H7 (cell line): ENCODE measurements around the gene THRAP3. TPM values are rescaled to one million over a fixed set of nuclear protein-coding genes. Genes with fewer than 3 reads are reported as not detected.

Source experiments
- DNase-seq: peaks from one replicate; pipeline ENCODE4 v3.0.0; 2012
- H3K27me3 ChIP-seq: 2 replicates; pipeline ENCODE4 v1.6.0; 2011; ENCODE audit warnings: mild to moderate bottlenecking, low read length; ENCODE audit not compliant: control insufficient read depth, insufficient read depth
- H3K36me3 ChIP-seq: replicated peaks from 2 replicates; pipeline ENCODE4 v1.5.1; 2011; ENCODE audit warnings: low read length; ENCODE audit not compliant: control insufficient read depth, insufficient read depth
- H3K4me3 ChIP-seq: 2 replicates; pipeline ENCODE4 v1.5.1; 2011; ENCODE audit warnings: low read depth, mild to moderate bottlenecking, control low read depth, low read length, moderate library complexity; ENCODE audit not compliant: insufficient read depth
- total RNA-seq: library from RNA; depleted of rRNA; stranded (reverse); fragments of >200 nt; shearing (Covaris generic); gene quantifications from 2 replicates; pipeline ENCODE4 v1.2.3, GENCODE V29; 2014

THRAP3 gene
- total RNA-seq, 1 experiment from 2014 or later, result 90.7 TPM

- H3K4me3 ChIP-seq, result no peak overlapping the region
- peaks cover 29% of the 10 kb centered on the region for H3K36me3 ChIP-seq
- DNase-seq, result no peak
- no peaks in the 10 kb centered on the region for H3K27me3 ChIP-seq
Observed at GRCh38 chr1:36284517-36284916, 60.3 kb downstream of the THRAP3 start.

GRCh38 chr1:36285443-36286101, 61.3 kb downstream of the THRAP3 start:
- H3K4me3 ChIP-seq, result no peak overlapping the region
- peaks cover 35% of the 10 kb centered on the region for H3K36me3 ChIP-seq
- no peaks in the 10 kb centered on the region for H3K27me3 ChIP-seq
- peak; percentile 85 for DNase-seq

- peaks cover 44% of the 10 kb centered on the region for H3K36me3 ChIP-seq
- no peak overlapping the region for H3K4me3 ChIP-seq
- DNase-seq, result no peak
- no peaks in the 10 kb centered on the region for H3K27me3 ChIP-seq
Observed at GRCh38 chr1:36286802-36287201, 62.6 kb downstream of the THRAP3 start.

- H3K27me3 ChIP-seq, result no peaks in the 10 kb centered on the region
- no peak overlapping the region for H3K4me3 ChIP-seq
- peaks cover 45% of the 10 kb centered on the region for H3K36me3 ChIP-seq
- no peak for DNase-seq
Observed at GRCh38 chr1:36287595-36287994, 63.4 kb downstream of the THRAP3 start.

- H3K27me3 ChIP-seq, result no peaks in the 10 kb centered on the region
- peaks cover 44% of the 10 kb centered on the region for H3K36me3 ChIP-seq
- no peak for DNase-seq
- H3K4me3 ChIP-seq, result no peak overlapping the region
Observed at GRCh38 chr1:36295390-36295789, 71.1 kb downstream of the THRAP3 start.

- DNase-seq, result no peak
- peaks cover 47% of the 10 kb centered on the region for H3K36me3 ChIP-seq
- H3K4me3 ChIP-seq, result no peak overlapping the region
- H3K27me3 ChIP-seq, result no peaks in the 10 kb centered on the region
Observed at GRCh38 chr1:36297062-36297461, 72.8 kb downstream of the THRAP3 start.

GRCh38 chr1:36298640-36299039, 74.4 kb downstream of the THRAP3 start:
- no peak overlapping the region for H3K4me3 ChIP-seq
- DNase-seq, result no peak
- H3K36me3 ChIP-seq, result peaks cover 50% of the 10 kb centered on the region
- H3K27me3 ChIP-seq, result no peaks in the 10 kb centered on the region

- Histone ChIP-seq H3K27me3 (no peaks in the 10 kb centered on the region), H3K36me3 (peaks cover 42% of the 10 kb centered on the region), H3K4me3 (no peak overlapping the region)
- DNase-seq, result no peak
Observed at GRCh38 chr1:36300526-36300925, 76.3 kb downstream of the THRAP3 start.

GRCh38 chr1:36301220-36301619, 77.0 kb downstream of the THRAP3 start:
- Histone ChIP-seq H3K36me3 (peaks cover 40% of the 10 kb centered on the region), H3K4me3 (no peak overlapping the region), H3K27me3 (no peaks in the 10 kb centered on the region)
- DNase-seq, result no peak

GRCh38 chr1:36303244-36303643, 79.0 kb downstream of the THRAP3 start:
- DNase-seq, result no peak
- Histone ChIP-seq H3K27me3 (peaks cover 2% of the 10 kb centered on the region; the same call in 1 of the 2 replicates), H3K36me3 (peaks cover 32% of the 10 kb centered on the region), H3K4me3 (no peak overlapping the region)

- no peak for DNase-seq
- H3K4me3 ChIP-seq, result no peak overlapping the region
- peaks cover 28% of the 10 kb centered on the region for H3K36me3 ChIP-seq
- peaks cover 2% of the 10 kb centered on the region; the same call in 1 of the 2 replicates for H3K27me3 ChIP-seq
Observed at GRCh38 chr1:36303650-36304360, 79.6 kb downstream of the THRAP3 start.

- Histone ChIP-seq H3K27me3 (peaks cover 2% of the 10 kb centered on the region; the same call in 1 of the 2 replicates), H3K36me3 (peaks cover 28% of the 10 kb centered on the region), H3K4me3 (no peak overlapping the region)
- DNase-seq, result no peak
Observed at GRCh38 chr1:36304521-36304920, 80.3 kb downstream of the THRAP3 start.

- H3K27me3 ChIP-seq, result peaks cover 2% of the 10 kb centered on the region; the same call in 1 of the 2 replicates
- no peak for DNase-seq
- H3K4me3 ChIP-seq, result no peak overlapping the region; the same call in 1 of the 2 replicates
- H3K36me3 ChIP-seq, result peaks cover 26% of the 10 kb centered on the region
Observed at GRCh38 chr1:36304970-36305914, 81.0 kb downstream of the THRAP3 start.

- no peak for DNase-seq
- Histone ChIP-seq H3K36me3 (peaks cover 22% of the 10 kb centered on the region), H3K27me3 (peaks cover 2% of the 10 kb centered on the region; the same call in 1 of the 2 replicates), H3K4me3 (peak overlapping the region; percentile 89)
Observed at GRCh38 chr1:36305915-36306209, 81.6 kb downstream of the THRAP3 start.
